CD14-positive monocyte (primary cell): Measurements from ENCODE around the gene SLC12A6. TPM values are rescaled to one million over a fixed set of nuclear protein-coding genes. Genes with fewer than 3 reads are reported as not detected.

Experiments
- DNase-seq, 3 donors: peaks; one replicate each; pipeline ENCODE4 v3.0.0-alpha.2; 2011 to 2022
- H2AFZ ChIP-seq: 2 replicates; pipeline ENCODE4 v1.6.0; 2012; ENCODE audit warnings: mild to moderate bottlenecking, low read depth, low read length, inconsistent platforms; ENCODE audit not compliant: insufficient read depth, poor library complexity, severe bottlenecking
- H3K27ac ChIP-seq, 2 donors: 1 replicate in 1 of 2; 2 replicates in 1 of 2; pipeline ENCODE4 v1.5.1; 2012 to 2013; ENCODE audit warnings: low read length in 2 of 2, control low read depth in 1 of 2, inconsistent platforms in 1 of 2, low read depth in 1 of 2, mild to moderate bottlenecking in 1 of 2
- H3K27me3 ChIP-seq, 2 donors: one replicate each; pipeline versions ENCODE4 v1.6.0 to v1.6.1; 2011 to 2013; ENCODE audit warnings: low read length in 2 of 2; ENCODE audit not compliant: control insufficient read depth in 2 of 2, insufficient read depth in 2 of 2
- H3K36me3 ChIP-seq, 2 donors: replicated peaks in 1 of 2; 1 replicate in 1 of 2; 2 replicates in 1 of 2; pipeline versions ENCODE4 v1.5.1 to v1.6.1; 2012 to 2013; ENCODE audit warnings: low read length in 2 of 2, control low read depth in 1 of 2, inconsistent platforms in 1 of 2, mild to moderate bottlenecking in 1 of 2; ENCODE audit not compliant: insufficient read depth in 2 of 2, control insufficient read depth in 1 of 2
- H3K4me1 ChIP-seq, 2 donors: 1 replicate in 1 of 2; 2 replicates in 1 of 2; pipeline versions ENCODE4 v1.5.1 to v1.6.1; 2012 to 2013; ENCODE audit warnings: low read length in 2 of 2, control low read depth in 1 of 2, inconsistent platforms in 1 of 2, mild to moderate bottlenecking in 1 of 2, moderate library complexity in 1 of 2; ENCODE audit not compliant: insufficient read depth in 2 of 2, control insufficient read depth in 1 of 2
- H3K4me2 ChIP-seq: replicated peaks from 2 replicates; pipeline ENCODE3; 2012; ENCODE audit warnings: low read length, moderate library complexity, mild to moderate bottlenecking; ENCODE audit not compliant: poor library complexity, severe bottlenecking; ENCODE audit errors: extremely low read depth
- H3K4me3 ChIP-seq, 3 experiments: fragments of 200-600 bp in 1 of 3; sonication (generic) in 1 of 3; replicated peaks in 1 of 3; 1 replicate in 2 of 3; 2 replicates in 1 of 3; pipeline ENCODE4 v1.5.1; 2011 to 2013; ENCODE audit warnings: low read length in 3 of 3, mild to moderate bottlenecking in 3 of 3, control low read depth in 2 of 3, low read depth in 2 of 3, inconsistent platforms in 1 of 3, moderate library complexity in 1 of 3
- H3K79me2 ChIP-seq: 2 replicates; pipeline ENCODE4 v1.6.0; 2012; ENCODE audit warnings: mild to moderate bottlenecking, control low read depth, inconsistent platforms, low read length, moderate library complexity; ENCODE audit not compliant: insufficient read depth
- H3K9ac ChIP-seq: 2 replicates; pipeline ENCODE4 v1.6.0; 2017; ENCODE audit warnings: low read length, mild to moderate bottlenecking; ENCODE audit not compliant: insufficient read depth, poor library complexity, severe bottlenecking
- H3K9me3 ChIP-seq, 2 donors: replicated peaks in 1 of 2; 1 replicate in 1 of 2; 2 replicates in 1 of 2; pipeline versions ENCODE4 v1.5.1 to v1.6.1; 2012 to 2013; ENCODE audit warnings: low read length in 2 of 2, control low read depth in 1 of 2; ENCODE audit not compliant: control insufficient read depth in 1 of 2, insufficient read depth in 1 of 2
- H4K20me1 ChIP-seq: 2 replicates; pipeline ENCODE4 v1.6.0; 2012; ENCODE audit warnings: mild to moderate bottlenecking, low read length, control low read depth, moderate library complexity; ENCODE audit not compliant: insufficient read depth
- H3K27ac Mint-ChIP-seq, 7 donors: one replicate each; pipeline ENCODE4 v1.8.0; 2020; ENCODE audit warnings: mild to moderate bottlenecking in 7 of 7, mixed read lengths in 7 of 7, moderate library complexity in 6 of 7, inconsistent platforms in 2 of 7
- H3K27me3 Mint-ChIP-seq, 3 donors: one replicate each; pipeline ENCODE4 v1.8.0; 2021 to 2022; ENCODE audit warnings: low read depth in 3 of 3, mild to moderate bottlenecking in 3 of 3, mixed read lengths in 3 of 3, moderate library complexity in 3 of 3, inconsistent platforms in 1 of 3
- H3K36me3 Mint-ChIP-seq, 2 donors: one replicate each; pipeline ENCODE4 v1.8.0; 2020; ENCODE audit warnings: mixed read lengths in 2 of 2, inconsistent platforms in 1 of 2, mild to moderate bottlenecking in 1 of 2
- H3K4me1 Mint-ChIP-seq: one replicate; pipeline ENCODE4 v1.8.0; 2020; ENCODE audit warnings: mild to moderate bottlenecking, mixed read lengths
- H3K4me3 Mint-ChIP-seq, 2 donors: one replicate each; pipeline ENCODE4 v1.8.0; 2020; ENCODE audit warnings: mild to moderate bottlenecking in 2 of 2, mixed read lengths in 2 of 2, moderate library complexity in 1 of 2
- H3K9me3 Mint-ChIP-seq, 7 donors: one replicate each; pipeline ENCODE4 v1.8.0; 2020 to 2022; ENCODE audit warnings: mixed read lengths in 7 of 7, mild to moderate bottlenecking in 6 of 7, moderate library complexity in 6 of 7, inconsistent platforms in 2 of 7
- WGBS: methylation state at CpG from one replicate; pipeline ENCODE4 v1.1.5; 2013; ENCODE audit warnings: missing lambda C conversion rate; ENCODE audit not compliant: insufficient coverage; 5-methylcytosine and 5-hydroxymethylcytosine counted together
- intact Hi-C, 2 donors: fragments of 100-400 bp; cut with micrococcal nuclease; formaldehyde crosslinking; loops; one replicate each; pipeline versions ENCODE4 v1.15.0 to v1.15.1; 2023
- polyA plus RNA-seq, 3 donors: library from polyadenylated mRNA; depleted of rRNA in 1 of 3; unstranded in 2 of 3; stranded (reverse) in 1 of 3; fragments of 300-500 nt in 2 of 3; fragments of >200 nt in 1 of 3; fragmentation: Illumina TruSeq in 2 of 3; gene quantifications; 1 replicate in 2 of 3; 2 replicates in 1 of 3; pipeline ENCODE4 v1.2.3, GENCODE V29; 2012 to 2021
- TF ChIP-seq, protein P1 (sequence below): fragments of 200-600 bp; IDR thresholded peaks from one replicate; pipeline ENCODE4 v1.8.0; 2022; ENCODE audit warnings: antibody characterized with exemption, mild to moderate bottlenecking

Gene SLC12A6
- polyA plus RNA-seq, 3 donors = 5.4 to 80.0 (median 8.0) TPM

DNA sequence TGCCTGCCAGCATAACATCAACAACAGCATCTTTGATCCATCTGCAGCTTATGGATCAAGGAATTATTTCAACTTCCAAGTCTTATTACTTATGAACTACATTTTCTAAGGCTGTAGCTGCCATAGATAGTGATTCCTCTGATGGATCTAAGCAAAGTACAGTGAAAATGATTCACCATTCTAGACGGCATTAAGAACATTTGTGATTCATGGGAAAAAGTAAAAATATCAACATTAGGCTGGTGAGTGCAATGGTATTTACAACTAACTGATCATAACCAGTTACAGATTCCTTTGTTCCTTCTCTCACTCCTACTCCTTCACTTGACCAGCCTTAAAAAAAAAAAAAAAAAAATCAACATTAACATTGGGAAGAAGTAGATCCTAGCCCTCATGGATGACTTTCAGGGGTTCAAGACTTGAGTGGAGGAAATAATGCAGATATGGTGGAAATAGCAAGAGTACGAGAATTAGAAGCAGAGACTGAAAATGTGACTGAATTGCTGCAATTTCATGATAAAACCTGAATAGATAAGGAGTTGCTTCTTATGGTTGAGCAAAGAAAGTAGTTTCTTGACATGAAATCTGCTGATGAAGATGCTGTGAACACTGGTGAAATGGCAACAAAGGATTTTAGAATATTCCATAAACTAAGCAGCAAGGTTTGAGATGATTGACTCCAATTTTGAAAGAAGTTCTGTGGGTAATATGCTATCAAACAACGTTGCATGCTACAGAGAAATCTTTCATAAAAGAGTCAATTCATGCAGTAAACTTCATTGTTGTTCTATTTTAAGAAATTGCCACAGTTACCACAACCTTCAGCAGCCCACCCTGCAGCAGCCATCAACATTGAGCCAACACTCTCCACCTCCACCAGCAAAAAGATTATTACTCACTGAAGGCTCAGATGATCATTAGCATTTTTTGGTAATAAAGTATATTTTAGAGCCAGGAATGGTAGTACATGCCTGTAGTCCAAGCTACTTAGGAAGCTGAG is 22.8 kb downstream of the SLC12A6 start:
- TF ChIP-seq, protein P1, sequence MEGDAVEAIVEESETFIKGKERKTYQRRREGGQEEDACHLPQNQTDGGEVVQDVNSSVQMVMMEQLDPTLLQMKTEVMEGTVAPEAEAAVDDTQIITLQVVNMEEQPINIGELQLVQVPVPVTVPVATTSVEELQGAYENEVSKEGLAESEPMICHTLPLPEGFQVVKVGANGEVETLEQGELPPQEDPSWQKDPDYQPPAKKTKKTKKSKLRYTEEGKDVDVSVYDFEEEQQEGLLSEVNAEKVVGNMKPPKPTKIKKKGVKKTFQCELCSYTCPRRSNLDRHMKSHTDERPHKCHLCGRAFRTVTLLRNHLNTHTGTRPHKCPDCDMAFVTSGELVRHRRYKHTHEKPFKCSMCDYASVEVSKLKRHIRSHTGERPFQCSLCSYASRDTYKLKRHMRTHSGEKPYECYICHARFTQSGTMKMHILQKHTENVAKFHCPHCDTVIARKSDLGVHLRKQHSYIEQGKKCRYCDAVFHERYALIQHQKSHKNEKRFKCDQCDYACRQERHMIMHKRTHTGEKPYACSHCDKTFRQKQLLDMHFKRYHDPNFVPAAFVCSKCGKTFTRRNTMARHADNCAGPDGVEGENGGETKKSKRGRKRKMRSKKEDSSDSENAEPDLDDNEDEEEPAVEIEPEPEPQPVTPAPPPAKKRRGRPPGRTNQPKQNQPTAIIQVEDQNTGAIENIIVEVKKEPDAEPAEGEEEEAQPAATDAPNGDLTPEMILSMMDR = no peak
- Histone ChIP-seq H3K9ac (no peak overlapping the region), H3K4me3 (no peak overlapping the region), H4K20me1 (peaks cover 99% of the 10 kb centered on the region), H3K27ac (no peak overlapping the region), H2AFZ (no peak overlapping the region), H3K4me2 (no peak overlapping the region), H3K4me1 (peaks cover 15 to 17% of the 10 kb centered on the region in 2 donors), H3K9me3 (no peaks in the 10 kb centered on the region), H3K36me3 (peaks cover 9 to 42% of the 10 kb centered on the region in 2 donors), H3K27me3 (no peaks in the 10 kb centered on the region), H3K79me2 (peaks cover 80% of the 10 kb centered on the region)
- peaks cover 0 to 2% (median 0%) of the 10 kb centered on the region in 7 donors for H3K9me3 Mint-ChIP-seq
- intact Hi-C loops = no loop called here
- no peaks in the 10 kb centered on the region for H3K27me3 Mint-ChIP-seq
- H3K4me3 Mint-ChIP-seq = no peak overlapping the region
- H3K36me3 Mint-ChIP-seq = peaks cover 42 to 54% of the 10 kb centered on the region in 2 donors
- H3K4me1 Mint-ChIP-seq = peaks cover 23% of the 10 kb centered on the region
- peak overlapping the region in 3 of 7 donors; percentile 1 to 13 (median 2) for H3K27ac Mint-ChIP-seq
- WGBS = 90% methylated on average over 1 of the region's 3 CpGs
- DNase-seq = no peak

DNA sequence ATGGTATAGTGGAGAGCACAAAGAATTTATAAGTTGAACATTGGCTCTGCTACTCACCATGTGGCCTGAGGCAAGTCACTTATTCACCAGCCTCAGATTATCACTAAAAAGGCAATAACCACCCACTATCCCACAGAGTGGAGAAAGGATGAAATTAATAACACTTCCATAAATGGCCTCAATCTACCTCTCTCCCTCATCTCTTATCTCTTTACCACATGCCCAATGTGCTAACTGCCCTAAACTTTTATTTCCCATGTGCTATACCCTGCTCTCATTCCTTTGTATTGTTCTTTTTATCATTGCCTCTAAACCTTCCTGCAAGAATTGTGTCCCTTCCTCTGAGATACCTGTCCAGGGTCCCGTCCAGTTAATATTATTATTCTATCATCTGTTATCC is 26.0 kb downstream of the SLC12A6 start:
- H3K4me3 ChIP-seq = no peak overlapping the region
- Mint-ChIP-seq H3K27ac (no peak overlapping the region), H3K4me3 (no peak overlapping the region), H3K36me3 (peaks cover 54 to 70% of the 10 kb centered on the region in 2 donors), H3K27me3 (no peaks in the 10 kb centered on the region), H3K4me1 (peaks cover 3% of the 10 kb centered on the region), H3K9me3 (peaks cover 0 to 3% (median 0%) of the 10 kb centered on the region in 7 donors)
- H3K4me2 ChIP-seq = no peak overlapping the region
- no CpG with 5 or more reads among the region's 1 CpG for WGBS
- H2AFZ ChIP-seq = no peak overlapping the region
- H3K36me3 ChIP-seq = peaks cover 9 to 49% of the 10 kb centered on the region in 2 donors
- intact Hi-C loops = no loop called here
- peaks cover 58% of the 10 kb centered on the region for H3K79me2 ChIP-seq
- no peaks in the 10 kb centered on the region for H3K4me1 ChIP-seq
- peaks cover 97% of the 10 kb centered on the region for H4K20me1 ChIP-seq
- TF ChIP-seq, protein P1 = no peak
- H3K27ac ChIP-seq = no peak overlapping the region
- DNase-seq = no peak
- H3K9ac ChIP-seq = no peak overlapping the region
- no peaks in the 10 kb centered on the region for H3K27me3 ChIP-seq
- H3K9me3 ChIP-seq = no peaks in the 10 kb centered on the region
